Measurements from ENCODE around the gene NAGLU. TPM values are rescaled to one million over a fixed set of nuclear protein-coding genes. Genes with fewer than 3 reads are reported as not detected.

NAGLU gene
- total and polyA plus RNA-seq, 2 of the 13 experiments (the other 11 are each of a cell fraction or from before 2014, with no cell fraction given): 28.2 to 40.1 TPM

DNA sequence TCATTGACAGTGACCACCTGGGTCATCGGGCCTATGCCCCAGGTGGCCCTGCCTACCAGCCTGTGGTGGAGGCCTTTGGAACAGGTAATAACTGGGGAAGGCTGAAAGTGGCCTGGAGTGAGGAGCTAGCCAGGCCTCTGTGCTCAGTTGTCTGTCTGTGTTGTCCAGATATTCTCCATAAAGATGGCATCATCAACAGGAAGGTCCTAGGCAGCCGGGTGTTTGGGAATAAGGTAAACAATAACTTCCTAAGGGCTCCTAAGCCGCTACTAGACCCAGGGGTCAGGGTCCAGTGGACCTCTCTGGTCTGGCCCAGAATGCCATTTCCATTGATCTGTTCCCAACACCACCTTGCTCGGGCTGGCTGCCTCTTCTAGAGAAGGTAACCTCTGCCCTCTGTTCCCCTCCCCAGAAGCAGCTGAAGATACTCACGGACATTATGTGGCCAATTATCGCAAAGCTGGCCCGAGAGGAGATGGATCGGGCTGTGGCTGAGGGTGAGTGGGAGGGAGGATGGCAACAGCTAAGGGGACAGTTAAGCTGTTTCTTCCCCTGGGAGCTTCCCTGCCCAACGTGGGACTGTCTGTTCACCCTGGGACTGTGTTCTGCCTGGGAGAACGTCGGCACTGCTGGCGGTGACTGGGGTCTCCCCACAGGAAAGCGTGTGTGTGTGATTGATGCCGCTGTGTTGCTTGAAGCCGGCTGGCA, 28.9 kb downstream of the NAGLU start (continued):
- TF ChIP-seq, protein P1, sequence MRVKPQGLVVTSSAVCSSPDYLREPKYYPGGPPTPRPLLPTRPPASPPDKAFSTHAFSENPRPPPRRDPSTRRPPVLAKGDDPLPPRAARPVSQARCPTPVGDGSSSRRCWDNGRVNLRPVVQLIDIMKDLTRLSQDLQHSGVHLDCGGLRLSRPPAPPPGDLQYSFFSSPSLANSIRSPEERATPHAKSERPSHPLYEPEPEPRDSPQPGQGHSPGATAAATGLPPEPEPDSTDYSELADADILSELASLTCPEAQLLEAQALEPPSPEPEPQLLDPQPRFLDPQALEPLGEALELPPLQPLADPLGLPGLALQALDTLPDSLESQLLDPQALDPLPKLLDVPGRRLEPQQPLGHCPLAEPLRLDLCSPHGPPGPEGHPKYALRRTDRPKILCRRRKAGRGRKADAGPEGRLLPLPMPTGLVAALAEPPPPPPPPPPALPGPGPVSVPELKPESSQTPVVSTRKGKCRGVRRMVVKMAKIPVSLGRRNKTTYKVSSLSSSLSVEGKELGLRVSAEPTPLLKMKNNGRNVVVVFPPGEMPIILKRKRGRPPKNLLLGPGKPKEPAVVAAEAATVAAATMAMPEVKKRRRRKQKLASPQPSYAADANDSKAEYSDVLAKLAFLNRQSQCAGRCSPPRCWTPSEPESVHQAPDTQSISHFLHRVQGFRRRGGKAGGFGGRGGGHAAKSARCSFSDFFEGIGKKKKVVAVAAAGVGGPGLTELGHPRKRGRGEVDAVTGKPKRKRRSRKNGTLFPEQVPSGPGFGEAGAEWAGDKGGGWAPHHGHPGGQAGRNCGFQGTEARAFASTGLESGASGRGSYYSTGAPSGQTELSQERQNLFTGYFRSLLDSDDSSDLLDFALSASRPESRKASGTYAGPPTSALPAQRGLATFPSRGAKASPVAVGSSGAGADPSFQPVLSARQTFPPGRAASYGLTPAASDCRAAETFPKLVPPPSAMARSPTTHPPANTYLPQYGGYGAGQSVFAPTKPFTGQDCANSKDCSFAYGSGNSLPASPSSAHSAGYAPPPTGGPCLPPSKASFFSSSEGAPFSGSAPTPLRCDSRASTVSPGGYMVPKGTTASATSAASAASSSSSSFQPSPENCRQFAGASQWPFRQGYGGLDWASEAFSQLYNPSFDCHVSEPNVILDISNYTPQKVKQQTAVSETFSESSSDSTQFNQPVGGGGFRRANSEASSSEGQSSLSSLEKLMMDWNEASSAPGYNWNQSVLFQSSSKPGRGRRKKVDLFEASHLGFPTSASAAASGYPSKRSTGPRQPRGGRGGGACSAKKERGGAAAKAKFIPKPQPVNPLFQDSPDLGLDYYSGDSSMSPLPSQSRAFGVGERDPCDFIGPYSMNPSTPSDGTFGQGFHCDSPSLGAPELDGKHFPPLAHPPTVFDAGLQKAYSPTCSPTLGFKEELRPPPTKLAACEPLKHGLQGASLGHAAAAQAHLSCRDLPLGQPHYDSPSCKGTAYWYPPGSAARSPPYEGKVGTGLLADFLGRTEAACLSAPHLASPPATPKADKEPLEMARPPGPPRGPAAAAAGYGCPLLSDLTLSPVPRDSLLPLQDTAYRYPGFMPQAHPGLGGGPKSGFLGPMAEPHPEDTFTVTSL (CRISPR knock-in tag; IDR thresholded peaks at IDR 0.05; ENCODE audit: borderline replicate concordance): peak; percentile 65; the same call in 1 of the 2 replicates
- TF ChIP-seq, protein P2, sequence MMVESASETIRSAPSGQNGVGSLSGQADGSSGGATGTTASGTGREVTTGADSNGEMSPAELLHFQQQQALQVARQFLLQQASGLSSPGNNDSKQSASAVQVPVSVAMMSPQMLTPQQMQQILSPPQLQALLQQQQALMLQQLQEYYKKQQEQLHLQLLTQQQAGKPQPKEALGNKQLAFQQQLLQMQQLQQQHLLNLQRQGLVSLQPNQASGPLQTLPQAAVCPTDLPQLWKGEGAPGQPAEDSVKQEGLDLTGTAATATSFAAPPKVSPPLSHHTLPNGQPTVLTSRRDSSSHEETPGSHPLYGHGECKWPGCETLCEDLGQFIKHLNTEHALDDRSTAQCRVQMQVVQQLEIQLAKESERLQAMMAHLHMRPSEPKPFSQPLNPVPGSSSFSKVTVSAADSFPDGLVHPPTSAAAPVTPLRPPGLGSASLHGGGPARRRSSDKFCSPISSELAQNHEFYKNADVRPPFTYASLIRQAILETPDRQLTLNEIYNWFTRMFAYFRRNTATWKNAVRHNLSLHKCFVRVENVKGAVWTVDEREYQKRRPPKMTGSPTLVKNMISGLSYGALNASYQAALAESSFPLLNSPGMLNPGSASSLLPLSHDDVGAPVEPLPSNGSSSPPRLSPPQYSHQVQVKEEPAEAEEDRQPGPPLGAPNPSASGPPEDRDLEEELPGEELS (CRISPR knock-in tag; IDR thresholded peaks at IDR 0.05): peak; percentile 88
- TF ChIP-seq SKI (IDR thresholded peaks at IDR 0.05; ENCODE audit: partially characterized antibody): peak; percentile 74
- 0 out of 2 replicates have a peak, but pooled peaks have one; percentile 40 for TF ChIP-seq ZSCAN9 (CRISPR knock-in tag; IDR thresholded peaks at IDR 0.05; ENCODE audit: borderline replicate concordance)
- TF ChIP-seq, protein P3, sequence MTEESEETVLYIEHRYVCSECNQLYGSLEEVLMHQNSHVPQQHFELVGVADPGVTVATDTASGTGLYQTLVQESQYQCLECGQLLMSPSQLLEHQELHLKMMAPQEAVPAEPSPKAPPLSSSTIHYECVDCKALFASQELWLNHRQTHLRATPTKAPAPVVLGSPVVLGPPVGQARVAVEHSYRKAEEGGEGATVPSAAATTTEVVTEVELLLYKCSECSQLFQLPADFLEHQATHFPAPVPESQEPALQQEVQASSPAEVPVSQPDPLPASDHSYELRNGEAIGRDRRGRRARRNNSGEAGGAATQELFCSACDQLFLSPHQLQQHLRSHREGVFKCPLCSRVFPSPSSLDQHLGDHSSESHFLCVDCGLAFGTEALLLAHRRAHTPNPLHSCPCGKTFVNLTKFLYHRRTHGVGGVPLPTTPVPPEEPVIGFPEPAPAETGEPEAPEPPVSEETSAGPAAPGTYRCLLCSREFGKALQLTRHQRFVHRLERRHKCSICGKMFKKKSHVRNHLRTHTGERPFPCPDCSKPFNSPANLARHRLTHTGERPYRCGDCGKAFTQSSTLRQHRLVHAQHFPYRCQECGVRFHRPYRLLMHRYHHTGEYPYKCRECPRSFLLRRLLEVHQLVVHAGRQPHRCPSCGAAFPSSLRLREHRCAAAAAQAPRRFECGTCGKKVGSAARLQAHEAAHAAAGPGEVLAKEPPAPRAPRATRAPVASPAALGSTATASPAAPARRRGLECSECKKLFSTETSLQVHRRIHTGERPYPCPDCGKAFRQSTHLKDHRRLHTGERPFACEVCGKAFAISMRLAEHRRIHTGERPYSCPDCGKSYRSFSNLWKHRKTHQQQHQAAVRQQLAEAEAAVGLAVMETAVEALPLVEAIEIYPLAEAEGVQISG (CRISPR knock-in tag; IDR thresholded peaks at IDR 0.05): peak; percentile 75; the same call in 1 of the 2 replicates
- peak; percentile 96 for TF ChIP-seq GATAD2A (CRISPR knock-in tag; IDR thresholded peaks at IDR 0.05)
- TF ChIP-seq FOXA3 (CRISPR knock-in tag; IDR thresholded peaks at IDR 0.05): peak; percentile 78
- peak; percentile 20; the same call in 1 of the 2 replicates for TF ChIP-seq SMC3 (IDR thresholded peaks at IDR 0.05; ENCODE audit: low read length)
- no peak for TF ChIP-seq REXO4 (CRISPR knock-in tag; IDR thresholded peaks at IDR 0.05; ENCODE audit: borderline replicate concordance)
- TF ChIP-seq, protein P4, sequence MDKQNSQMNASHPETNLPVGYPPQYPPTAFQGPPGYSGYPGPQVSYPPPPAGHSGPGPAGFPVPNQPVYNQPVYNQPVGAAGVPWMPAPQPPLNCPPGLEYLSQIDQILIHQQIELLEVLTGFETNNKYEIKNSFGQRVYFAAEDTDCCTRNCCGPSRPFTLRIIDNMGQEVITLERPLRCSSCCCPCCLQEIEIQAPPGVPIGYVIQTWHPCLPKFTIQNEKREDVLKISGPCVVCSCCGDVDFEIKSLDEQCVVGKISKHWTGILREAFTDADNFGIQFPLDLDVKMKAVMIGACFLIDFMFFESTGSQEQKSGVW (CRISPR knock-in tag; IDR thresholded peaks at IDR 0.05; ENCODE audit: borderline replicate concordance): no peak
- TF ChIP-seq ZNF772 (CRISPR knock-in tag; IDR thresholded peaks at IDR 0.05): peak; percentile 23; the same call in 1 of the 2 replicates
- peak; percentile 80 for TF ChIP-seq HMG20B (CRISPR knock-in tag; conservative IDR thresholded peaks at IDR 0.05)
- TF ChIP-seq, protein P5, sequence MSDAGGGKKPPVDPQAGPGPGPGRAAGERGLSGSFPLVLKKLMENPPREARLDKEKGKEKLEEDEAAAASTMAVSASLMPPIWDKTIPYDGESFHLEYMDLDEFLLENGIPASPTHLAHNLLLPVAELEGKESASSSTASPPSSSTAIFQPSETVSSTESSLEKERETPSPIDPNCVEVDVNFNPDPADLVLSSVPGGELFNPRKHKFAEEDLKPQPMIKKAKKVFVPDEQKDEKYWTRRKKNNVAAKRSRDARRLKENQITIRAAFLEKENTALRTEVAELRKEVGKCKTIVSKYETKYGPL (CRISPR knock-in tag; IDR thresholded peaks at IDR 0.05): no peak
- TF ChIP-seq, protein P6, sequence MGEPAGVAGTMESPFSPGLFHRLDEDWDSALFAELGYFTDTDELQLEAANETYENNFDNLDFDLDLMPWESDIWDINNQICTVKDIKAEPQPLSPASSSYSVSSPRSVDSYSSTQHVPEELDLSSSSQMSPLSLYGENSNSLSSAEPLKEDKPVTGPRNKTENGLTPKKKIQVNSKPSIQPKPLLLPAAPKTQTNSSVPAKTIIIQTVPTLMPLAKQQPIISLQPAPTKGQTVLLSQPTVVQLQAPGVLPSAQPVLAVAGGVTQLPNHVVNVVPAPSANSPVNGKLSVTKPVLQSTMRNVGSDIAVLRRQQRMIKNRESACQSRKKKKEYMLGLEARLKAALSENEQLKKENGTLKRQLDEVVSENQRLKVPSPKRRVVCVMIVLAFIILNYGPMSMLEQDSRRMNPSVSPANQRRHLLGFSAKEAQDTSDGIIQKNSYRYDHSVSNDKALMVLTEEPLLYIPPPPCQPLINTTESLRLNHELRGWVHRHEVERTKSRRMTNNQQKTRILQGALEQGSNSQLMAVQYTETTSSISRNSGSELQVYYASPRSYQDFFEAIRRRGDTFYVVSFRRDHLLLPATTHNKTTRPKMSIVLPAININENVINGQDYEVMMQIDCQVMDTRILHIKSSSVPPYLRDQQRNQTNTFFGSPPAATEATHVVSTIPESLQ (CRISPR knock-in tag; conservative IDR thresholded peaks at IDR 0.05): no peak

Measured in HepG2 (cell line).